ENCODE data around the gene ZDHHC11B. TPM values are rescaled to one million over a fixed set of nuclear protein-coding genes. Genes with fewer than 3 reads are reported as not detected.
A peak's percentile ranks its signal among the peaks of the same experiment; 100 is the strongest.

Gene ZDHHC11B
- total RNA-seq, 1 donor from 2014 or later, result 2.7 TPM

DNA sequence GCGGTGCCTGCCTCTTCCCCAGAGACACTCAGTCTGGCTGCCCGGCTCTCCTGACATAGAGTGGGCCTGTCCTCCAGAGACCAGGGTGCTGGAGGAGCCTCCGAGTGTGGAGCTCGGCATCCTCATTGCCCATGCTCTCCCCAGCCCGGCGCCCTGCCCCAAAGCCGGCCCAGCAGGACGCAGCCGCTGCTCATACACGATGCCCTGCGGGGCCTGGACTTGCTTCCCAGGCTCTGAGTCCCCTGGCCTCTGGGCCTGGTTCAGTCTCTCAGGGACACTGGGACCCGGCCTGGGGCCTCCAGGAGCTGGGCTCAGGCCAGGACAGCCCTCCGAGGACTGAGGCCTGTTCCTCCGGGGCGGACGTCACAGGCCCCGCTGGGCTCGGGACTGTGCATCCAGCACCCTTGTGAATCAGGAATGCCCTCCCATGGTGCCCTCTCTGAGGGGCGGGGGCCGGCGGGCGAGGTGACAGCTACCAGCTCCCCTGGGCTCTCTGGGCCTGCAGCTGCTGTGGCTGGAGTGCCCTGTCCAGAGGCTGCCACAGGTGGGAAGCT, 114.6 kb downstream of the ZDHHC11B start:
- no peak for TF ChIP-seq POLR2AphosphoS5 (IDR thresholded peaks at IDR 0.05; ENCODE audit: insufficient read depth in 1 of 2, low read depth in 1 of 2)
- TF ChIP-seq, protein P1, sequence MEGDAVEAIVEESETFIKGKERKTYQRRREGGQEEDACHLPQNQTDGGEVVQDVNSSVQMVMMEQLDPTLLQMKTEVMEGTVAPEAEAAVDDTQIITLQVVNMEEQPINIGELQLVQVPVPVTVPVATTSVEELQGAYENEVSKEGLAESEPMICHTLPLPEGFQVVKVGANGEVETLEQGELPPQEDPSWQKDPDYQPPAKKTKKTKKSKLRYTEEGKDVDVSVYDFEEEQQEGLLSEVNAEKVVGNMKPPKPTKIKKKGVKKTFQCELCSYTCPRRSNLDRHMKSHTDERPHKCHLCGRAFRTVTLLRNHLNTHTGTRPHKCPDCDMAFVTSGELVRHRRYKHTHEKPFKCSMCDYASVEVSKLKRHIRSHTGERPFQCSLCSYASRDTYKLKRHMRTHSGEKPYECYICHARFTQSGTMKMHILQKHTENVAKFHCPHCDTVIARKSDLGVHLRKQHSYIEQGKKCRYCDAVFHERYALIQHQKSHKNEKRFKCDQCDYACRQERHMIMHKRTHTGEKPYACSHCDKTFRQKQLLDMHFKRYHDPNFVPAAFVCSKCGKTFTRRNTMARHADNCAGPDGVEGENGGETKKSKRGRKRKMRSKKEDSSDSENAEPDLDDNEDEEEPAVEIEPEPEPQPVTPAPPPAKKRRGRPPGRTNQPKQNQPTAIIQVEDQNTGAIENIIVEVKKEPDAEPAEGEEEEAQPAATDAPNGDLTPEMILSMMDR (IDR thresholded peaks at IDR 0.05), result no peak
- no peak for TF ChIP-seq POLR2A (IDR thresholded peaks at IDR 0.05)
- DNase-seq (ENCODE audit: extremely low spot score in 2 of 2), result no peak
- peaks cover 39% of the 10 kb centered on the region for H3K4me1 ChIP-seq
- H3K4me3 ChIP-seq, result no peak overlapping the region
- H3K36me3 ChIP-seq, result peaks cover 0 to 5% of the 10 kb centered on the region in 2 donors
- no peaks in the 10 kb centered on the region for H3K9me3 ChIP-seq
- intact Hi-C loops (cut with DNase I), result loop anchor here (2.0 to 5.0 kb wide), 3 partner anchors 39 to 232 kb away; partner anchors contain the start of gene ZDHHC11B
- H3K27ac ChIP-seq, result no peak overlapping the region
- H3K27me3 ChIP-seq, result no peaks in the 10 kb centered on the region

GRCh38 chr5:669111-669841, 115.3 kb downstream of the ZDHHC11B start:
- H3K4me3 ChIP-seq, result no peak overlapping the region
- no peak overlapping the region for H3K27ac ChIP-seq
- H3K4me1 ChIP-seq, result peaks cover 34% of the 10 kb centered on the region
- H3K9me3 ChIP-seq, result no peaks in the 10 kb centered on the region
- DNase-seq (ENCODE audit: extremely low spot score in 2 of 2), result no peak
- intact Hi-C loops (cut with DNase I), result loop anchor here (2.0 kb wide), 1 partner anchor 40 kb away; no protein-coding TSS in a partner anchor
- TF ChIP-seq, protein P1 (IDR thresholded peaks at IDR 0.05), result peak; percentile 26 to 46 (median 29)
- no peak for TF ChIP-seq POLR2AphosphoS5 (IDR thresholded peaks at IDR 0.05; ENCODE audit: insufficient read depth in 1 of 2, low read depth in 1 of 2)
- no peaks in the 10 kb centered on the region for H3K27me3 ChIP-seq
- peaks cover 0 to 5% of the 10 kb centered on the region in 2 donors for H3K36me3 ChIP-seq

- no peak overlapping the region for H3K27ac ChIP-seq
- H3K4me1 ChIP-seq, result peaks cover 25% of the 10 kb centered on the region
- H3K36me3 ChIP-seq, result peaks cover 0 to 5% of the 10 kb centered on the region in 2 donors
- no peaks in the 10 kb centered on the region for H3K9me3 ChIP-seq
- TF ChIP-seq POLR2A (IDR thresholded peaks at IDR 0.05) (no peak), POLR2AphosphoS5 (IDR thresholded peaks at IDR 0.05; ENCODE audit: insufficient read depth in 1 of 2, low read depth in 1 of 2) (no peak)
- TF ChIP-seq, protein P1 (IDR thresholded peaks at IDR 0.05), result no peak
- H3K27me3 ChIP-seq, result no peaks in the 10 kb centered on the region
- no peak for DNase-seq (ENCODE audit: extremely low spot score in 2 of 2)
- H3K4me3 ChIP-seq, result no peak overlapping the region
- intact Hi-C loops (cut with DNase I), result loop anchor here (2.0 kb wide), 1 partner anchor 40 kb away; no protein-coding TSS in a partner anchor
These were observed 116.1 kb downstream of the ZDHHC11B start for GRCh38 chr5:668283-668995.

DNA sequence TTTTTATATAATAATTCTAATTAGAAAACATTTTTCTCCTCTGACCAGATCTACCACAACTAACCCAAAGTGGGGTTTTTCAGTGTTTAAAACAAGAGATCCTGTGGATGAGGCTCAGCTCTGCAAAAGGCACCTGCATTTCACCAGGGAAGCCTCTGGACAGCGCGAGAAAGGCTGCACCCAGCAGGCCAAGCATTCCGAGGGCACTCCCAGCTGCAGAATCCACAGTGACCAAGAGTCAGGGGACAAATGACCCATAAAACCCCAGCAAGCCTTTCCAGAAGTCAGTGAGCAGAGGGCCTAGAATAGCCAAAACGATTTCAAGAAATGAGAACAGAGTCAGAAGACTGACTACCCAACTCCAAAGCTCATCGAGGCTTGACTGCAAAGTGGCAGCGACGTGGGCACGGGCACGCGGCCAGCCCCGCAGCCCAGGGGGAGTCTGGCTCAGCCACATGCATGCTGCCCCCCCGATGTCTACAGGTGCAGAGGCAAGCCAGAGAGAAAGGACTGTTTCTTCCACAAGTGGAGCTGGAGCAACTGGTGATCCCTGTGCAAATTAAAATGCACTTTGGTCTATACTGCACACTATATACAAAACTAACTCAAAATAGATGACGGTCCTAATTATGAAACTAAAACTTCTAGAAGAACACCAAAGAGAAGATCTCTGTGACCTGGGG, 117.6 kb downstream of the ZDHHC11B start:
- no peak overlapping the region for H3K27ac ChIP-seq
- no peak overlapping the region for H3K4me3 ChIP-seq
- H3K27me3 ChIP-seq, result no peaks in the 10 kb centered on the region
- peaks cover 0 to 5% of the 10 kb centered on the region in 2 donors for H3K36me3 ChIP-seq
- H3K9me3 ChIP-seq, result no peaks in the 10 kb centered on the region
- TF ChIP-seq POLR2A (IDR thresholded peaks at IDR 0.05), result no peak
- TF ChIP-seq POLR2AphosphoS5 (IDR thresholded peaks at IDR 0.05; ENCODE audit: insufficient read depth in 1 of 2, low read depth in 1 of 2), result no peak
- TF ChIP-seq, protein P1 (IDR thresholded peaks at IDR 0.05), result no peak
- peaks cover 11% of the 10 kb centered on the region for H3K4me1 ChIP-seq
- DNase-seq (ENCODE audit: extremely low spot score in 2 of 2), result no peak
- intact Hi-C loops (cut with DNase I), result no loop called here
